Breast epithelium (tissue), 4 donors: ENCODE results near the gene EFCAB8. TPM values are rescaled to one million over a fixed set of nuclear protein-coding genes. Genes with fewer than 3 reads are reported as not detected.

Experiments used
- DNase-seq, 2 donors: peaks; one replicate each; pipeline ENCODE4 v3.0.0-alpha.2; 2019; ENCODE audit warnings: low spot score in 2 of 2
- H3K27ac ChIP-seq, 2 donors: fragments of 200-600 bp; sonication (generic) in 1 of 2; one replicate each; pipeline ENCODE4 v1.5.1; 2016 to 2019; ENCODE audit warnings: mild to moderate bottlenecking in 1 of 2
- H3K27me3 ChIP-seq, 2 donors: fragments of 200-600 bp; sonication (generic) in 1 of 2; one replicate each; pipeline versions ENCODE4 v1.5.1 to v1.6.0; 2017 to 2019; ENCODE audit warnings: control low read depth in 1 of 2, mild to moderate bottlenecking in 1 of 2
- H3K36me3 ChIP-seq: fragments of 200-600 bp; one replicate; pipeline ENCODE4 v1.5.1; 2019
- H3K4me1 ChIP-seq, 2 donors: fragments of 200-600 bp; sonication (generic); one replicate each; pipeline ENCODE4 v1.5.1; 2016 to 2019; ENCODE audit warnings: control low read depth in 1 of 2
- H3K4me3 ChIP-seq, 3 donors: fragments of 200-600 bp; sonication (generic); 1 replicate in 2 of 3; 2 replicates in 1 of 3; pipeline ENCODE4 v1.5.1; 2016 to 2019; ENCODE audit warnings: mild to moderate bottlenecking in 3 of 3, moderate library complexity in 2 of 3
- H3K9me3 ChIP-seq, 2 donors: fragments of 200-600 bp; sonication (generic) in 1 of 2; one replicate each; pipeline ENCODE4 v1.5.1; 2016 to 2019; ENCODE audit warnings: control low read depth in 1 of 2
- POLR2A ChIP-seq: fragments of 450-650 bp; IDR thresholded peaks from one replicate; pipeline ENCODE4 v1.6.1; 2016; ENCODE audit warnings: antibody characterized with exemption, mild to moderate bottlenecking, moderate library complexity
- POLR2AphosphoS5 ChIP-seq, 3 donors: sonication (generic); formaldehyde crosslinking; IDR thresholded peaks; one replicate each; pipeline ENCODE4 v1.6.1; 2017; ENCODE audit warnings: antibody characterized with exemption in 3 of 3
- intact Hi-C: fragments of 100-400 bp; cut with DNase I; formaldehyde crosslinking; loops from one replicate; pipeline ENCODE4 v1.15.1; 2023; ENCODE audit warnings: low total_unique reads
- total RNA-seq, 3 donors: library from RNA; depleted of rRNA; stranded (reverse); fragments of >200 nt; gene quantifications; one replicate each; pipeline ENCODE4 v1.1.0, GENCODE V29; 2016
- TF ChIP-seq, protein P1 (sequence below), 3 donors: fragments of 450-650 bp; IDR thresholded peaks; one replicate each; pipeline ENCODE4 v1.5.1; 2016 to 2017; ENCODE audit warnings: antibody characterized with exemption in 3 of 3, mild to moderate bottlenecking in 3 of 3, moderate library complexity in 3 of 3

EFCAB8 gene
- total RNA-seq, 3 donors from 2014 or later: 0.32 TPM; not detected in 2

DNA sequence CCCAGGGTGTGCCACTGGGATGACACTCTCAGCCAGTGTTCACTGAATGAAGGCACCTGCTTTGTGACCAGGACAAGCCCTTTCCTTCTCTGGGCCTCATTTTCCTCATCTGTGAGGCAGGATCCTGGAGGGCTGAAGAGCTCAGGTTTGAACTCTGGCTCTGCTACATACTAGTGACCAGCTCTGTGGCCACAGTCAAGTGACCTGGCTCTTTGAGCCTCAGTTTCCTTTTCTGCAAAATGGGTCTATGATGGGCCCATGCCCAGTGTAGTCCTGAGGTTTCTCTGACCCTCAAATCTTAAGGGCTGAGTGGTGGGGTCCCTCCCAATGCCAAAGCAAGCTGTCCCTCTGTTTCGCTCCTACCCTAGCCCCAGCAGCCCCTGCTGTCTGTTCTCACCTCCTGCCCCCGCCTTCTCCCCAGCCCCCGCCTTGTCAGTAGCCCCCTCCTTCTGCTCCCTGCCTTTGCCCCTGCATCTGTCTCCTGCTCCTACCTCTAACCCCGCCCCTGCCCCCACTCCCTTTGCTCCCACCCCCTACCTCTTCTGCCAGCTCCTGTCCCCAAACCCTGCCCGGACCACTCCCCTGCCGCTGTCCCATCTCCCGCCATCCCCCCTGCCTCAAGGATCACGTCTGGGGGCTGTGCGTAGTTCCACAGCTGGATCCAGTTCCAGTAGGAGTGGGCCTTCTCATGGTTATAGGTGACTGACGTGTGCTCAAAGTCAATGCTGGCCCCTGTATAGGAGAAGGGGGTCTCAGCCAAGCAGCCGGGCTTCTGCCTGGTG is 128.5 kb downstream of the EFCAB8 start:
- H3K4me3 ChIP-seq: no peak overlapping the region
- peaks cover 0 to 4% of the 10 kb centered on the region in 2 donors for H3K27me3 ChIP-seq
- H3K9me3 ChIP-seq: no peaks in the 10 kb centered on the region
- no peak for TF ChIP-seq POLR2A
- TF ChIP-seq, protein P1, sequence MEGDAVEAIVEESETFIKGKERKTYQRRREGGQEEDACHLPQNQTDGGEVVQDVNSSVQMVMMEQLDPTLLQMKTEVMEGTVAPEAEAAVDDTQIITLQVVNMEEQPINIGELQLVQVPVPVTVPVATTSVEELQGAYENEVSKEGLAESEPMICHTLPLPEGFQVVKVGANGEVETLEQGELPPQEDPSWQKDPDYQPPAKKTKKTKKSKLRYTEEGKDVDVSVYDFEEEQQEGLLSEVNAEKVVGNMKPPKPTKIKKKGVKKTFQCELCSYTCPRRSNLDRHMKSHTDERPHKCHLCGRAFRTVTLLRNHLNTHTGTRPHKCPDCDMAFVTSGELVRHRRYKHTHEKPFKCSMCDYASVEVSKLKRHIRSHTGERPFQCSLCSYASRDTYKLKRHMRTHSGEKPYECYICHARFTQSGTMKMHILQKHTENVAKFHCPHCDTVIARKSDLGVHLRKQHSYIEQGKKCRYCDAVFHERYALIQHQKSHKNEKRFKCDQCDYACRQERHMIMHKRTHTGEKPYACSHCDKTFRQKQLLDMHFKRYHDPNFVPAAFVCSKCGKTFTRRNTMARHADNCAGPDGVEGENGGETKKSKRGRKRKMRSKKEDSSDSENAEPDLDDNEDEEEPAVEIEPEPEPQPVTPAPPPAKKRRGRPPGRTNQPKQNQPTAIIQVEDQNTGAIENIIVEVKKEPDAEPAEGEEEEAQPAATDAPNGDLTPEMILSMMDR (IDR thresholded peaks at IDR 0.05): no peak
- TF ChIP-seq POLR2AphosphoS5 (IDR thresholded peaks at IDR 0.05): no peak
- intact Hi-C loops: no loop called here
- no peaks in the 10 kb centered on the region for H3K36me3 ChIP-seq
- DNase-seq: no peak
- no peak overlapping the region for H3K27ac ChIP-seq
- no peaks in the 10 kb centered on the region for H3K4me1 ChIP-seq

DNA sequence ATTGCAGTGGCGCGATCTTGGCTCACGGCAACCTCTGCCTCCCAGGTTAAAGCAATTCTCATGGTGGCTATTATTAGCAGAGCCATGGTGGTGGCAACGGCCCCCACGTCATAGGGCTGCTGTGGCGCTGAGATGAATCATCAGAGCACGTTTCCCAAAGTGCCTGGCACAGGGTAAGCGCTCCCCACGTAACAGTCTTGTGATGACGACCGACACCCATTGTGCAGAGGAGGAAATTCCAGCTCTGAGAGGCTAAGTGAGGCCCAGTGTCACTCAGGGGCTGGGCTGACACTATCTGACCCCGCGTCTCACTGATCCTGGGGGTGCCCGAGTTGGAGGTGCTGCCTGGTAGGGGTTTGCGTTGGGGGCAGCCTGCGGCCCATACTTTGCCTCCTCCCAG is 129.3 kb downstream of the EFCAB8 start:
- H3K4me3 ChIP-seq: no peak overlapping the region
- intact Hi-C loops: no loop called here
- no peaks in the 10 kb centered on the region for H3K36me3 ChIP-seq
- H3K27ac ChIP-seq: no peak overlapping the region
- H3K9me3 ChIP-seq: no peaks in the 10 kb centered on the region
- TF ChIP-seq, protein P1 (IDR thresholded peaks at IDR 0.05): no peak
- TF ChIP-seq POLR2A (no peak), POLR2AphosphoS5 (IDR thresholded peaks at IDR 0.05) (no peak)
- no peak for DNase-seq
- H3K27me3 ChIP-seq: peaks cover 0 to 4% of the 10 kb centered on the region in 2 donors
- H3K4me1 ChIP-seq: no peaks in the 10 kb centered on the region

DNA sequence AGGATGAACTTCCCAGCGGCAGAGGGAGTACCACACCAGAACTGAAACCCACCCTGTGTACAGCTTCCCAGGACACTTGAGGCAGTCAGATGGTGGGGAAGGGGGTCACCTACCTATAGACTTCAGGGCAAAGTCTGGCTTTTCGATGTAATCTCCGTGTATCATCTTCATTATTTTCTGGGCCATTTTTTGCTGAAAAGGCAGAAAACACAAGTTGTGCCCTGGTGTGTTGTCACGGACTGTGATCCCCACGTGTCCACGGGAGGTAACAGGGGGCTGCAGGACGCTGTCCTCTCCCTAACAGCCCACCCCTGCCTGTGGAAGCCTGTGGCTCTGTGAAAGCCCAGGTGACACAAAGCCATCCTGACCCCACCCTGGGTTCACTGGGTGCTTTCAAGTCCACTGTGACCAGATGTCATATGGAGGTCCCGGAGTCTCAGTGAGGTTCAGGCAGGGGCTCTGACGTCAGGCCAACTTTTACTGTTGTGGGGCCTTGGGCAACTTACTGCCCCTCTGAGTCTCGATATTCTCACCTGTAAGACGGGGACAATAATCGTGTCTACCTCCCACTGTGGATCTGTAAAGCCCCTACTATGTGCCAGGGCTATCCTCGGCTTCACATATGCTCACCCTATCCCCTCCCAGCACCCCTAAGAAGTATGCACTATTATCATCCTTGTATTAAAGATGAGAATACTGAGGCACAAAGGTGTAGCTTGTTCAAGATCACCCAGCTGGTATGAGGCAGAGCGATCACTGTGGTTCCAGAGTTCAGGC is 131.0 kb downstream of the EFCAB8 start:
- H3K4me1 ChIP-seq: no peaks in the 10 kb centered on the region
- H3K9me3 ChIP-seq: peaks cover 0 to under 1% of the 10 kb centered on the region in 2 donors
- peaks cover 0 to 4% of the 10 kb centered on the region in 2 donors for H3K27me3 ChIP-seq
- no peak overlapping the region for H3K4me3 ChIP-seq
- no peak for TF ChIP-seq POLR2AphosphoS5 (IDR thresholded peaks at IDR 0.05)
- H3K36me3 ChIP-seq: no peaks in the 10 kb centered on the region
- DNase-seq: no peak
- H3K27ac ChIP-seq: no peak overlapping the region
- intact Hi-C loops: loop anchor here (10.0 kb wide), 1 partner anchor 1135 kb away; no protein-coding TSS in a partner anchor

DNA sequence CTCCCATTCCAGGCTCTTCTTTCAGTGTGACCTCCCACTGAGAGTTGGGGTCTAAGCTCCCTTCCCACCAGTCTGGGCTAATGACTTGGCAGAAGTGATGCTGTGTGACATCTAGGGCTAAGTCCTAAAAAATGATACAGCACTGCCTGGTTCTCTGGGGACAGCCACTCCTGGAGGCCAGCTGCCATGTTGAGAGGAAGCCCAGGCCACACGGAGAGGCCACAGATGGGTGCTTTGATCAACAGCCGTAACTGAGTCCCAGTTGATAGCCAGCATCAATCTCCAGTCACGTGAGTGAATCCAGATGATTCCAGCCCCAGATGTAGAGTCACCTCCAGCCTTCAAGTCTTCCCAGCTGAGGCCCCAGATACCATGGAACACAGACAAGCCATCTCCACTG is 131.7 kb downstream of the EFCAB8 start:
- H3K9me3 ChIP-seq: peaks cover 0 to 8% of the 10 kb centered on the region in 2 donors
- H3K27me3 ChIP-seq: peaks cover 0 to 4% of the 10 kb centered on the region in 2 donors
- intact Hi-C loops: loop anchor here (10.0 kb wide), 1 partner anchor 1136 kb away; no protein-coding TSS in a partner anchor
- no peak for DNase-seq
- H3K36me3 ChIP-seq: no peaks in the 10 kb centered on the region
- H3K27ac ChIP-seq: no peak overlapping the region
- TF ChIP-seq, protein P1 (IDR thresholded peaks at IDR 0.05): no peak
- no peak for TF ChIP-seq POLR2A
- no peak for TF ChIP-seq POLR2AphosphoS5 (IDR thresholded peaks at IDR 0.05)
- H3K4me1 ChIP-seq: no peaks in the 10 kb centered on the region
- H3K4me3 ChIP-seq: no peak overlapping the region

DNA sequence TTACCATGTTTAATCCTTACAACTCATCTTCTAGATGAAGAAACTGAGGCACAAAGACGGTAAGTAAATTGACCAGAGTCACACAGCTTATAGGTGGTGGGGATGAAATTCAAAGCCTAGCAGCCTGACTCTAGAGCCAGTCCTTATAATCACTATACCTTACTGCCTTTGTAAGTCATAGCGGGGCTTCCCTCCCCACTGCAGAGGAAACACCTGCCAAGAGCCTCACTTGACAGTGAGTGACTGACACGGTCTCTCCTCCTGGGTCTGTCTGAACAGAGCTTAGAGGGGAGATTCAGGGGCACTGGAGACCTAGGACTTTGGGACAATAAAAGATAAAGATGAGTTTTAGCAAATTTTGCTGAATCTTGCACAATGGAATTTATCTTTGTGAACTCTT is 132.7 kb downstream of the EFCAB8 start:
- H3K27ac ChIP-seq: no peak overlapping the region
- no peak overlapping the region for H3K4me3 ChIP-seq
- peaks cover 0 to 3% of the 10 kb centered on the region in 2 donors for H3K27me3 ChIP-seq
- intact Hi-C loops: loop anchor here (10.0 kb wide), 1 partner anchor 1137 kb away; no protein-coding TSS in a partner anchor
- H3K4me1 ChIP-seq: no peaks in the 10 kb centered on the region
- DNase-seq: no peak
- TF ChIP-seq POLR2A (no peak), POLR2AphosphoS5 (IDR thresholded peaks at IDR 0.05) (no peak)
- TF ChIP-seq, protein P1 (IDR thresholded peaks at IDR 0.05): no peak
- peaks cover 0 to 9% of the 10 kb centered on the region in 2 donors for H3K9me3 ChIP-seq
- no peaks in the 10 kb centered on the region for H3K36me3 ChIP-seq
